Measurements from ENCODE around the gene ZNF219. TPM values are rescaled to one million over a fixed set of nuclear protein-coding genes. Genes with fewer than 3 reads are reported as not detected.

ZNF219 gene
- total and polyA plus RNA-seq, 10 of the 15 experiments (the other 5 are each of a cell fraction or from before 2014, with no cell fraction given), result 0.16 to 6.4 (median 1.9) TPM

DNA sequence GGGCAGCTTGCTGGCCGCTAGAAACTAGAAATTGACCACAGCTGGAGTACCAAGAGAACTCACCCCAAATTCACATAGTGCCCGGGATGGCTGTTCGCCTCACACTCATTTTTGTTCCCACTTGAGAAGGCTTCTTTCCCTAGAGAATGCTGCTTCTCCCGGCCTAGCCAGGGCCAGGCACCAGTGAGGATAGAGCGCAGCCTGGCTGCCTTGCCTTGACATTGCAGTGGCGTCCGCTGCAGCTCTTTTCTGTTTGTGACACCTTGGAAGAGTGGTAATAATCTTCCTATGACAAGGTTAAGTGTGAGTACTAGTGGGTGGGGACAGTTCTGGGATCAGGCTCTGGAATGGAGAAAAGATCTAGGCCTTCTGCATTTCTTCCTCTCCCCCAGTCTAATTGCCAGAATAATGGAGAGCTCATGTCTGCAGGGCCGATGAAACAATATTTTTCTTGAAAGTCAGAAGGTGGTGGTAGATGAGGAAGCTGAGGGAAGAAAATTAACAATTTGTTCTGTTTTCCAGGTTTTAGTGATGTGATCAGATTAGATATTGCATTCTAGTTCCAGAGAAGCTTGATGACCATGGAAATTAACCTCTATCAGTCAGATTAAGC lies 6.1 kb upstream of the ZNF219 start (continued):
- TF ChIP-seq BHLHE40 (IDR thresholded peaks at IDR 0.05; ENCODE audit: borderline replicate concordance in 1 of 2, low read depth in 2 of 2, low read length in 1 of 2), result 0 out of 4 replicates have a peak, but pooled peaks of 1 of the 2 experiments have one; percentile 35
- TF ChIP-seq RAD21 (IDR thresholded peaks at IDR 0.05; ENCODE audit: insufficient read depth, low read depth, low read length), result peak; percentile 81
- no peak for TF ChIP-seq GABPA (IDR thresholded peaks at IDR 0.05; ENCODE audit: low read depth)
- no peak for TF ChIP-seq ZBED1 (IDR thresholded peaks at IDR 0.05; ENCODE audit: borderline replicate concordance)
- TF ChIP-seq SIX5 (IDR thresholded peaks at IDR 0.05; ENCODE audit: low read depth, low read length, severe bottlenecking), result no peak
- no peak for TF ChIP-seq DPF2 (IDR thresholded peaks at IDR 0.05)
- TF ChIP-seq MYB (IDR thresholded peaks at IDR 0.05; ENCODE audit: borderline replicate concordance, low read depth, low read length), result no peak
- no peak for TF ChIP-seq ZSCAN29 (IDR thresholded peaks at IDR 0.05)
- no peak for TF ChIP-seq ATF7 (IDR thresholded peaks at IDR 0.05; ENCODE audit: low read depth)
- TF ChIP-seq SMARCA5 (IDR thresholded peaks at IDR 0.05), result peak; percentile 78
- TF ChIP-seq NR2C2 (IDR thresholded peaks at IDR 0.05; ENCODE audit: borderline replicate concordance, control insufficient read depth, insufficient read length, low read depth), result no peak
- TF ChIP-seq CHD4 (IDR thresholded peaks at IDR 0.05), result no peak
- TF ChIP-seq, protein P1, sequence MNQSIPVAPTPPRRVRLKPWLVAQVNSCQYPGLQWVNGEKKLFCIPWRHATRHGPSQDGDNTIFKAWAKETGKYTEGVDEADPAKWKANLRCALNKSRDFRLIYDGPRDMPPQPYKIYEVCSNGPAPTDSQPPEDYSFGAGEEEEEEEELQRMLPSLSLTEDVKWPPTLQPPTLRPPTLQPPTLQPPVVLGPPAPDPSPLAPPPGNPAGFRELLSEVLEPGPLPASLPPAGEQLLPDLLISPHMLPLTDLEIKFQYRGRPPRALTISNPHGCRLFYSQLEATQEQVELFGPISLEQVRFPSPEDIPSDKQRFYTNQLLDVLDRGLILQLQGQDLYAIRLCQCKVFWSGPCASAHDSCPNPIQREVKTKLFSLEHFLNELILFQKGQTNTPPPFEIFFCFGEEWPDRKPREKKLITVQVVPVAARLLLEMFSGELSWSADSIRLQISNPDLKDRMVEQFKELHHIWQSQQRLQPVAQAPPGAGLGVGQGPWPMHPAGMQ (IDR thresholded peaks at IDR 0.05; ENCODE audit: borderline replicate concordance), result no peak
- TF ChIP-seq, protein P2, sequence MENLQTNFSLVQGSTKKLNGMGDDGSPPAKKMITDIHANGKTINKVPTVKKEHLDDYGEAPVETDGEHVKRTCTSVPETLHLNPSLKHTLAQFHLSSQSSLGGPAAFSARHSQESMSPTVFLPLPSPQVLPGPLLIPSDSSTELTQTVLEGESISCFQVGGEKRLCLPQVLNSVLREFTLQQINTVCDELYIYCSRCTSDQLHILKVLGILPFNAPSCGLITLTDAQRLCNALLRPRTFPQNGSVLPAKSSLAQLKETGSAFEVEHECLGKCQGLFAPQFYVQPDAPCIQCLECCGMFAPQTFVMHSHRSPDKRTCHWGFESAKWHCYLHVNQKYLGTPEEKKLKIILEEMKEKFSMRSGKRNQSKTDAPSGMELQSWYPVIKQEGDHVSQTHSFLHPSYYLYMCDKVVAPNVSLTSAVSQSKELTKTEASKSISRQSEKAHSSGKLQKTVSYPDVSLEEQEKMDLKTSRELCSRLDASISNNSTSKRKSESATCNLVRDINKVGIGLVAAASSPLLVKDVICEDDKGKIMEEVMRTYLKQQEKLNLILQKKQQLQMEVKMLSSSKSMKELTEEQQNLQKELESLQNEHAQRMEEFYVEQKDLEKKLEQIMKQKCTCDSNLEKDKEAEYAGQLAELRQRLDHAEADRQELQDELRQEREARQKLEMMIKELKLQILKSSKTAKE (IDR thresholded peaks at IDR 0.05; ENCODE audit: low read depth, poor library complexity, severe bottlenecking), result no peak
- 0 out of 2 replicates have a peak, but pooled peaks have one; percentile 91 for TF ChIP-seq WRNIP1 (IDR thresholded peaks at IDR 0.05; ENCODE audit: borderline replicate concordance, low read depth, low read length)
- TF ChIP-seq RCOR1 (conservative IDR thresholded peaks at IDR 0.05; ENCODE audit: low read depth, low read length), result 0 out of 2 replicates have a peak, but pooled peaks have one; percentile 41
- peak; percentile 64 to 74; a peak in 3 of 4 replicates for TF ChIP-seq IKZF2 (IDR thresholded peaks at IDR 0.05)
- TF ChIP-seq CREM (IDR thresholded peaks at IDR 0.05; ENCODE audit: low read depth), result no peak
- TF ChIP-seq FOXM1 (IDR thresholded peaks at IDR 0.05; ENCODE audit: low read depth, low read length), result no peak
- TF ChIP-seq NFIC (IDR thresholded peaks at IDR 0.05; ENCODE audit: low read depth, low read length), result no peak
- no peak for TF ChIP-seq NFYA (IDR thresholded peaks at IDR 0.05; ENCODE audit: borderline replicate concordance, low read depth, low read length)
- TF ChIP-seq, protein P3, sequence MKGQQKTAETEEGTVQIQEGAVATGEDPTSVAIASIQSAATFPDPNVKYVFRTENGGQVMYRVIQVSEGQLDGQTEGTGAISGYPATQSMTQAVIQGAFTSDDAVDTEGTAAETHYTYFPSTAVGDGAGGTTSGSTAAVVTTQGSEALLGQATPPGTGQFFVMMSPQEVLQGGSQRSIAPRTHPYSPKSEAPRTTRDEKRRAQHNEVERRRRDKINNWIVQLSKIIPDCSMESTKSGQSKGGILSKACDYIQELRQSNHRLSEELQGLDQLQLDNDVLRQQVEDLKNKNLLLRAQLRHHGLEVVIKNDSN (IDR thresholded peaks at IDR 0.05; ENCODE audit: borderline replicate concordance, extremely low read length, insufficient read depth, low read depth, low read length), result no peak
- no peak for TF ChIP-seq ZZZ3 (IDR thresholded peaks at IDR 0.05; ENCODE audit: control insufficient read depth, insufficient read length, low read depth)
- TF ChIP-seq MEF2A (IDR thresholded peaks at IDR 0.05; ENCODE audit: insufficient read depth, low read depth, low read length), result no peak
